Retinal pigment epithelial cell (primary cell): ENCODE data around the gene SF3B2.

Experiments used
- DNase-seq: peaks from one replicate; pipeline ENCODE4 v3.0.0-alpha.2; 2010; ENCODE audit warnings: low read depth
- H3K4me3 ChIP-seq: 2 replicates; pipeline ENCODE4 v1.5.1; 2011; ENCODE audit warnings: mild to moderate bottlenecking, low read length, control low read depth, moderate library complexity
- TF ChIP-seq, protein P1 (sequence below): conservative IDR thresholded peaks from 2 replicates; pipeline ENCODE4 v1.5.1; 2011; ENCODE audit warnings: low read depth, low read length, control low read depth, inconsistent platforms

SF3B2 gene

DNA sequence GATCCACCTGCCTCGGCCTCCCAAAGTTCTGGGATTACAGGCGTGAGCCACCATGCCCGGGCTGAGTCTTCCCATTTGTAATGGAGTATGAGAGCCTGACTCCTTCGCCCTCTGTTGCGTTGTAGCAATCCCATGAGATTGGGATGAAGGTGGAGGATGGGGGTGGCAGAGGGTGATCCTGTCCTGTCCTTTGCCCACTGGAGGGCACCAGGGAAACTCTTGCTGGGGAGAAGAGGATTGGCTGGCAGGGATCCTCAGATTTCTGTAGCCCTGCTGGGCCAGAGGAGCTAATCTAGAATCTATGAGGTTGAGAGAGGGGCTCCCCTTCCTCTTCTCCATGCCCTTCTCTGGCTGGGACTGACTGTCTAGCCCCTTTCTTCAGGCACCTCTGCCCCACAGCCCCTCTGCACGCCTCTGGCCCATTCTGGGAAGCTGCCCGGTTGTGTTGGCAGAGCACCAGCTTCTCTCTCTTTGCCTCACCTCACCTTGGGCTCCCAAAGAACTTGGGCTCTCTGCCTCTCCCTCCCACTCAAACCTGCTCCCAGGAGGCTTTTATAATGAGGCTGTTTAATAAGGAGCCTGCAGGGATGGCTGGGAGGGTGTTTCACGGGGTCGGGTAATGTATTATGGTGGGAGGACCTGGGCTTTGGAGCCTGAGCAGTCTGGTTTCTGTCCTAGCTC lies 16.4 kb upstream of the SF3B2 start:
- no peak overlapping the region for H3K4me3 ChIP-seq
- DNase-seq = no peak
- TF ChIP-seq, protein P1, sequence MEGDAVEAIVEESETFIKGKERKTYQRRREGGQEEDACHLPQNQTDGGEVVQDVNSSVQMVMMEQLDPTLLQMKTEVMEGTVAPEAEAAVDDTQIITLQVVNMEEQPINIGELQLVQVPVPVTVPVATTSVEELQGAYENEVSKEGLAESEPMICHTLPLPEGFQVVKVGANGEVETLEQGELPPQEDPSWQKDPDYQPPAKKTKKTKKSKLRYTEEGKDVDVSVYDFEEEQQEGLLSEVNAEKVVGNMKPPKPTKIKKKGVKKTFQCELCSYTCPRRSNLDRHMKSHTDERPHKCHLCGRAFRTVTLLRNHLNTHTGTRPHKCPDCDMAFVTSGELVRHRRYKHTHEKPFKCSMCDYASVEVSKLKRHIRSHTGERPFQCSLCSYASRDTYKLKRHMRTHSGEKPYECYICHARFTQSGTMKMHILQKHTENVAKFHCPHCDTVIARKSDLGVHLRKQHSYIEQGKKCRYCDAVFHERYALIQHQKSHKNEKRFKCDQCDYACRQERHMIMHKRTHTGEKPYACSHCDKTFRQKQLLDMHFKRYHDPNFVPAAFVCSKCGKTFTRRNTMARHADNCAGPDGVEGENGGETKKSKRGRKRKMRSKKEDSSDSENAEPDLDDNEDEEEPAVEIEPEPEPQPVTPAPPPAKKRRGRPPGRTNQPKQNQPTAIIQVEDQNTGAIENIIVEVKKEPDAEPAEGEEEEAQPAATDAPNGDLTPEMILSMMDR = no peak

DNA sequence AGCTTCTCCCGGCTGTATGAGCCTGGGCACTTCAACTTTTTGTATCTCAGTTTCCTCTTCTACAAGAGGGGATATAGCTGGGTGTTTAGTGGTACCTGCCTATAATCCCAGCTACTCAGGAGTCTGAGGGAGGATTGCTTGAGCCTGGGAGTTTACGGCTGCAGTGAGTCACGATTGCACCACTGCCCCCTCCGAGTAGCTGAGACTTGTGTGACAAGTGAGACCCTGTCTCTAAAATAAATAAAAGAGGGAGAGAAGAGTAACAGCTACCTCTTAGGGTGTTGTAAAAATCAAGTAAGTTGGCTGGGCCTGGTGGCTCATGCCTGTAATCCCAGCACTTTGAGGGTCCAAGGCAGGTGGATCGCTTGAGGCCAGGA lies 15.8 kb upstream of the SF3B2 start:
- TF ChIP-seq, protein P1 = no peak
- DNase-seq = no peak
- no peak overlapping the region for H3K4me3 ChIP-seq

DNA sequence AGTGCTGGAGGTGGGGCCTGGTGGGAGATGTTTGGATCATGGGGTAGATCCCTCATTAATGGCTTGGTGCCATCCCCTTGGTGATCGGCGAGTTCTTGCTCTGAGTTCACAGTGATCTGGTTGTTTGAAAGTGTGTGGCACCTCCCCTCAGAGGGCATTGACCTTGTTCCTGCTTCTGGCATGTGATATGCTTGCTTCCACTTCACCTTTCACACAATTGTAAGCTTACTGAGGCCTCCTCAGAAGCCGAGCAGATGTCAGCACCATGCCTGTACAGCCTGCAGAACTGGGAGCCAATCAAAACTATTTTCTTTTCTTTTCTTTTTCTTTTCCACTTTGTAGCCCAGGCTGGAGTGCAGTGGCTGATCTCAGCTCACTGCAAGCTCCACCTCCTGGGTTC lies 14.8 kb upstream of the SF3B2 start:
- no peak for DNase-seq
- H3K4me3 ChIP-seq = no peak overlapping the region
- TF ChIP-seq, protein P1 = no peak

DNA sequence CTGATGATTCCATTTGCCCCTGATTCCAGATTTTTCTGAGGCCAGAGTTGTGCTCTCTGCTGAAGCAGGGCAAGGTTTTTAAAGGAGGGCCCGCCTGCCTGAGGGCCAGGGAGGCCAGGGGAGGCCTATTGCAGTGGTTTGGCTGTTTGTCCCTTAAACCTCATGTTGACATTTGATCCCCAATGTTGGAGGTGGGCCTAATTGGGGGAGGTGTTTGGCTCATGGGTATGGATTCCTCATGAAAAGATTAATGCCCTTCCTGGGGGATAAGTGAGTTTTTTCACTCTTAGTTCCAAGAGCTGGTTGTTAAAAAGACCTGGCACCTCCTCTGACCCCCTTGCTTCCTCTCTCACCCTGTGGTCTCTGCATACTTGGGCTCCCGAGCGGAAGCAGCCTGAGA lies 12.4 kb upstream of the SF3B2 start:
- TF ChIP-seq, protein P1 = no peak
- no peak for DNase-seq
- no peak overlapping the region for H3K4me3 ChIP-seq

DNA sequence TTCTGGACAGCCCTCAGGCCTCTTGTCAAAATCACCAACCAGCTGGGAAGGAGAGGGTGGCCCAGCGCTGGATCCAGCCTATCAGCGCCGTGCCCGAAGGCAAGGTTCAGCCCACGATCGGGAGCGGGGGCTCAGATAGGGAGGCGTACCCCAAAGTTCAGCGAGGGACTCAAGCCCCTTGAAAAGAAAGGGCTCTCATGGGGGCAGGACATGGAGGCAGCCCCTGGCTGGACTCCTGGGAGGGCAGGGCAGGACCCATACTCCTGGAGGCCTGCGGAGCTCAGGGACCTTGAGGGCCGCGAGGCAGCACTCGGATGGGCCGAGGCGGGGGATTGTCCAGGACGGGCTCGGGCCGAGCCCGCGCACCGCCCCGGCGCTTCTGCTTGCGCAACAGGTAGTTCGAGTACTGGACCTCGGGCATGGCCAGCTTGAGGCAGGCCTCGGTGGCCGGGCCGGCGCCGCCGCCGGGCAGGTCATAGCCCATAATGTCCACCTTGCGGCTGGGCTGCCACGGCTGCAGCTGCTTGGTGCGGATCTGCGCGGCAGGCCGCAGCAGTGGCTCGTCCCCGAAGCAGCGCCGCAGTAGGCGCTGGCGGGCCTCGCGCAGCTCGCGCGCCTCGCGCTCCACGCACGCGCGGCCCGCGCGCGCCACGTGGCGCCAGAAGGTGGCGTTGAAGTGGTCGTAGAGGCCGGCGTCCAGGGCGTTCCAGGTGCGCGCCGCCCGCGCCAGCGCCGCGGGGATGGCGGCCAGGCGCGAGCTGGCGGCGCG lies 9.8 kb upstream of the SF3B2 start:
- TF ChIP-seq, protein P1 = no peak
- DNase-seq = no peak
- H3K4me3 ChIP-seq = no peak overlapping the region

DNA sequence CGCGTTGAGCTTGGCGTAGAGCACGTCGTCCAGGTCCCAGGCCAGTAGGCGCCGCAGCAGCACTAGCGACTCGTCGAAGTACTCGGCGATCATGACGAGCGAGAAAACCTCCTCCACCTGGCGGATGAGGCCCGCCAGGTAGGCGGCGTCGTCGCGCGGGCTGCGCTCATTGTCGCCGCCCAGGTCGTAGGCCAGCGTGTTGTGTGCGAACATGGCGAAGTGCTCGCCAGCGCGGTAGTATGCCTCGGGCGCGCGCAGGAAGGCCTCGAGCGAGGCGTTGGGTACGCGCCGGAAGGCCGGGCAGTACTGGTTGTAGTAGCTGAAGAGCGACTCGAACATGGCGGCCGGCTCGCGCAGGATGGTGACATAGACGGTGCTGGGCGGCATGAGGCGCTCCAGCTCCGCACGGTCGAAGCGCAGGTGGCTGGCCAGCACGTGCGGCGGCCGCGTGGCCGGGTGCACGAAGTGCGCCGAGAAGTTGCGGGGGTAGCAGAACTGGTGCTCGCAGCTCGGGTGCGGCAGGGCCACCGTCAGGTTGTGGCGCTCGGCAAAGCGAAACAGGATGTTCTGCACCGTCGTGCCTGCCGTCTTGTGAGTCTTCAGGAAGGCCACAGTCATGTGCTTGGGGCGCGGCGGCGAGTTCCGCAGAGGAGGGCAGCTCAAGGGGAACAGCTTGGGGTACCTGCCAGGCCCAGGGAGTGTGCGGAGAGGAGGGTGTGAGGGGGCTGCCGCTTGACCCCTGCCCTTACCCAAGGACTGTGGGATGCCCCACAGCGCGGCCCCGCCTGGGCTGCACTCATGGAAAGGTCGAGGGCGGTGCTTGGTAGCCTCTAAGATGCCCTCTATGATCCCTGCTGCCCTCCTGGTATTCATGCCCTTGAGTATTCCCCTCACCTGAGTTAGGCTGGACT lies 8.9 kb upstream of the SF3B2 start:
- H3K4me3 ChIP-seq = no peak overlapping the region
- TF ChIP-seq, protein P1 = no peak
- DNase-seq = no peak
